ENCODE data around the gene NOTUM. TPM values are rescaled to one million over a fixed set of nuclear protein-coding genes. Genes with fewer than 3 reads are reported as not detected.

Gene NOTUM
- total RNA-seq, 1 donor from 2014 or later = not detected

DNA sequence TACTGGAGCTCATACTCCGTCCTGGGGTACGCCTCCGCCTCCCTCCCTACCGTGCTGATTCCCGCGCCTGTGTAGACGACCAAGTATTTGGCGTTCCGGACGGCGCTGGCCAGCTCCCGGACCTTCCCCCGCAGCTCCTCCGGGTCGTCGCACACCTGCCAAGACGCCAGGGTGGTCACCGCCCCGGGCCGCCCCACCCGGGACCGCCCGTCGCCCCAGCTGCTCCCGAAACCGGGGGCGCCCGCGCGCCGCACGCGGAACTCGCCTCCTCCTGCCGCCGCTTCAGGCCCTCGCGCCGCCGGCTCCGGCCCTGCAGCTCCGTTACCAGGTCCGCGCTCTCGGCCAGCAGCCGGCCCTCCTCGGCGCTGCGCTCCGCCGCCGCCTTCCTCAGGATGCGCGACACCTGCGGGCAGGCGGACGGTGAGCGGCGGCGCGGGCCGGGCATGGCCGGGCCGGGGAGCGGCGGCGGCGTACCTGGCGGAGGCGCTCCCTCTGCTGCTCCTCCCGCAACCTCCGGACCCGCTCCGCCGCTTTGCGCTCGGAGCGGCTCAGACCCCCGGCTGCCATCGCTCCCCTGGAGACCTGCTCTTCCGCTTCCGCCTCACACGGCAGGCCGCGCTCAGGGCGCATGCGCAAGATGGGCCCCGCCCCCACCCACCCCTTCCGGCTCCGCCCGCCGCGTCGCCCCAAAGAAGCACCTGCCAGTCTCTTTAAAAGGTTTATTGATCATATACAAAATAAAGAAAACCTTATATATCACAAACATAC, 43.2 kb downstream of the NOTUM start, which contains the start of gene SIRT7:
SIRT7 (minus strand) TSS at position 612 of the 768 bp plus-strand sequence; CDS start at position 567, 45 bp downstream.
- Histone ChIP-seq H3K4me3 (peak within 1 kb of the TSS; percentile 59 to 95), H3K36me3 (peaks cover 0 to 36% of the 10 kb centered on the region in 2 donors), H3K27me3 (no peaks in the 10 kb centered on the region), H3K27ac (peak within 1 kb of the TSS; percentile 66), H3K4me1 (peaks cover 31% of the 10 kb centered on the region), H3K9me3 (no peaks in the 10 kb centered on the region)
- TF ChIP-seq, protein P1, sequence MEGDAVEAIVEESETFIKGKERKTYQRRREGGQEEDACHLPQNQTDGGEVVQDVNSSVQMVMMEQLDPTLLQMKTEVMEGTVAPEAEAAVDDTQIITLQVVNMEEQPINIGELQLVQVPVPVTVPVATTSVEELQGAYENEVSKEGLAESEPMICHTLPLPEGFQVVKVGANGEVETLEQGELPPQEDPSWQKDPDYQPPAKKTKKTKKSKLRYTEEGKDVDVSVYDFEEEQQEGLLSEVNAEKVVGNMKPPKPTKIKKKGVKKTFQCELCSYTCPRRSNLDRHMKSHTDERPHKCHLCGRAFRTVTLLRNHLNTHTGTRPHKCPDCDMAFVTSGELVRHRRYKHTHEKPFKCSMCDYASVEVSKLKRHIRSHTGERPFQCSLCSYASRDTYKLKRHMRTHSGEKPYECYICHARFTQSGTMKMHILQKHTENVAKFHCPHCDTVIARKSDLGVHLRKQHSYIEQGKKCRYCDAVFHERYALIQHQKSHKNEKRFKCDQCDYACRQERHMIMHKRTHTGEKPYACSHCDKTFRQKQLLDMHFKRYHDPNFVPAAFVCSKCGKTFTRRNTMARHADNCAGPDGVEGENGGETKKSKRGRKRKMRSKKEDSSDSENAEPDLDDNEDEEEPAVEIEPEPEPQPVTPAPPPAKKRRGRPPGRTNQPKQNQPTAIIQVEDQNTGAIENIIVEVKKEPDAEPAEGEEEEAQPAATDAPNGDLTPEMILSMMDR (IDR thresholded peaks at IDR 0.05) = no peak
- TF ChIP-seq POLR2A (IDR thresholded peaks at IDR 0.05) (no peak), POLR2AphosphoS5 (IDR thresholded peaks at IDR 0.05; ENCODE audit: insufficient read depth in 1 of 2, low read depth in 1 of 2) (peak; percentile 30 to 69)
- DNase-seq (ENCODE audit: extremely low spot score in 2 of 2) = no peak
- intact Hi-C loops (cut with DNase I) = no loop called here

DNA sequence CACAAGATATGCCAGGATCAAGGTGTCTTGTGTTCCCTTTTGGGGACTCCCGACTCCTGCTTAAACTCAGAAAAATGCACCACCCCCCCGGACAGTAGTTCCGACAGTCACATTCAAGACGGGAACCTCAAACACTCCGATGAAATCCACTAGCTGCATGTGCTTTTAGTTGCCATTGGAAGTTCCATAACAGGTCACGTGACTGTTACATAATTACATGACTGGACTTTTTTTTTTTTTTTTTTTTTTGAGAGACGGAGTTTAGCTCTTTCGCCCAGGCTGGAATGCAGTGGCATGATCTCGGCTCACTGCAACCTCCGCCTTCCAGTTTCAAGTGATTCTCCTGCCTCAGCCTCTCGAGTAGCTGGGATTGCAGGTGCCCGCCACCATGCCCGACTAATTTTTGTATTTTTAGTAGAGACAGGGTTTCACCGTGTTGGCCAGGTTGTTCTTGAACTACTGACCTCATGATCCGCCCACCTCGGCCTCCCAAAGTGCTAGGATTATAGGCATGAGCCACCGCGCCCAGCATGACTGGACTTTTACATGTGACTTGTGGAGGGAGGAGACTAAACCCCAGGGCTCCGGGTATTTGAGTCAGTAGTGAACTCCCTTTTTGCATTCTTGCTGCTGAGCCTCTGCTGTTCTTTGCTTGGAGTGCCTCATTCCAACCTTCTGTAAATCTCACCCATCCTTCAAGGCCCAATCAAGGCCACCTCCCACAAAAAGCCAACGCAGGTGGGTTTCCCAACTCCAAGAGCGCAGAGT, 44.6 kb downstream of the NOTUM start:
- Histone ChIP-seq H3K36me3 (peaks cover 0 to 31% of the 10 kb centered on the region in 2 donors), H3K27me3 (no peaks in the 10 kb centered on the region), H3K27ac (peak overlapping the region; percentile 66), H3K9me3 (no peaks in the 10 kb centered on the region), H3K4me1 (peaks cover 33% of the 10 kb centered on the region), H3K4me3 (peak overlapping the region; percentile 59 to 95)
- no peak for DNase-seq (ENCODE audit: extremely low spot score in 2 of 2)
- intact Hi-C loops (cut with DNase I) = no loop called here
- peak in 1 of 2 donors; percentile 14 for TF ChIP-seq POLR2A (IDR thresholded peaks at IDR 0.05)
- TF ChIP-seq POLR2AphosphoS5 (IDR thresholded peaks at IDR 0.05; ENCODE audit: insufficient read depth in 1 of 2, low read depth in 1 of 2) = peak in 1 of 2 donors; percentile 31
- TF ChIP-seq, protein P1 (IDR thresholded peaks at IDR 0.05) = no peak

DNA sequence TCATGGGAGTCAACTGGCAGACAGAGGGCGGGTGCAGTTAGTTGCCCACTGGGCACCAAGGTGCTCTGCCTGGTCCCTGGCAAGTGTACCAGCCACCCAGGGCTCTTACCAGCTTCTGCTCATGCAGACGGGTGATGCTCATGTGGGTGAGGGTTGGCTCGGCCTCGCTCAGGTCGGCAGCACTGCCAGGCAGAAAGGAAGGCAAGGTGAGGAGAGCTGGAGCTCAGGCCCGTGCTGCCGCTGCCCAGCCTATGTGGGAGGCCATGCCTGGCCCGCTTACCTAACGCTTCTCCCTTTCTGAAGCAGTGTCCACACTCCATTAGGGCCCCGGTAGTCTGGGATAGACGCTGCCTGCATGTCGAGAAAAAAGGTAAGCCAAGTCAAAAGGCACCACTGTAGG, 45.7 kb downstream of the NOTUM start:
- DNase-seq (ENCODE audit: extremely low spot score in 2 of 2) = no peak
- Histone ChIP-seq H3K4me1 (peaks cover 38% of the 10 kb centered on the region), H3K9me3 (no peaks in the 10 kb centered on the region), H3K36me3 (peaks cover 0 to 31% of the 10 kb centered on the region in 2 donors), H3K4me3 (no peak overlapping the region), H3K27ac (no peak overlapping the region), H3K27me3 (no peaks in the 10 kb centered on the region)
- intact Hi-C loops (cut with DNase I) = no loop called here
- no peak for TF ChIP-seq POLR2A (IDR thresholded peaks at IDR 0.05)
- TF ChIP-seq, protein P1 (IDR thresholded peaks at IDR 0.05) = no peak
- TF ChIP-seq POLR2AphosphoS5 (IDR thresholded peaks at IDR 0.05; ENCODE audit: insufficient read depth in 1 of 2, low read depth in 1 of 2) = no peak

DNA sequence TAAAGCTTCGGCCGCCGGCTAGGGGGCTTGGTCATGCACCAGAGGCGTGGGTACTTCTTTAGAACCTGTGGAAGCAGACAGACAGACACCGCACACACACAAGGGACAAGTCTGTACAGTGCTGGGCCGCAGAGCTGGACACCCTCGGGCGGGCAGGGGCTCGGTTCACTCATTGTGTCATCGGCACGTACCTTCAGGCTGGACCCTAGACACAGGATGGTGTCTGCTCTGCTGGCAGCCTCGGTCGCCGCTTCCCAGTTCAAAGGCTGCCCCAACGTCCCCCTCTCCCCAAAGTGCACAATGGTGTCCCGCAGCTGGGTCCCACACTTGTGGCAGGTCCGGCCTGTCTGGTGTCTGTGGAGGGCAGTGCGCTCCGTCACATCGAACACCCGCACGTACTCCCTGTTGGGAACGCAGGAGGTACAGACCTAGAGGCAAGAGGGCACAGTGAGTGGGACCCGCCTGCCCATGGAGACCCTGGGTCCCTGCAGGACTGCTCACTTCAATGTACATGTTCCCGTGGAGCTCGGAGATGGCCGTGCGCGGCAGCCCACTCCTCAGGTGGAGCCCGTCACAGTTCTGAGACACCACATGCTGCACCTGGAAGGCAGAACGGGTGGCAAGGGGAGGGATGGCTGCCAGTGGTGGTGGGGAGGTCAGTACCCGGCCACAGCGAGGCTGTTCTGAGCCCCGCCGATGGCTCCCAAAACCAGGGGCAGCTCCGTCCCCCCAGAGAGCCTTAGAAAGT, 46.7 kb downstream of the NOTUM start:
- H3K27ac ChIP-seq = no peak overlapping the region
- no peak overlapping the region for H3K4me3 ChIP-seq
- no peaks in the 10 kb centered on the region for H3K9me3 ChIP-seq
- H3K27me3 ChIP-seq = no peaks in the 10 kb centered on the region
- H3K36me3 ChIP-seq = peaks cover 0 to 31% of the 10 kb centered on the region in 2 donors
- no peak for DNase-seq (ENCODE audit: extremely low spot score in 2 of 2)
- peaks cover 46% of the 10 kb centered on the region for H3K4me1 ChIP-seq
- intact Hi-C loops (cut with DNase I) = no loop called here
- TF ChIP-seq, protein P1 (IDR thresholded peaks at IDR 0.05) = no peak
- TF ChIP-seq POLR2AphosphoS5 (IDR thresholded peaks at IDR 0.05; ENCODE audit: insufficient read depth in 1 of 2, low read depth in 1 of 2) (no peak), POLR2A (IDR thresholded peaks at IDR 0.05) (no peak)
